ENCODE results near the gene CYP1B1. TPM values are rescaled to one million over a fixed set of nuclear protein-coding genes. Genes with fewer than 3 reads are reported as not detected.

The CYP1B1 gene
- total and polyA plus RNA-seq, 2 donors from 2014 or later = 7.7 to 79.2 TPM

GRCh38 chr2:38039121-38039910 lies 36.6 kb downstream of the CYP1B1 start:
- intact Hi-C loops (cut with DNase I) = no loop called here
- Histone ChIP-seq H3K4me1 (ENCODE audit: control insufficient read depth in 2 of 3, insufficient read depth in 2 of 3, low read depth in 1 of 3, low read length in 3 of 3) (peaks cover 0 to 2% (median 0%) of the 10 kb centered on the region in 3 donors), H3K4me3 (ENCODE audit: low read length in 3 of 3) (no peak overlapping the region), H3K9me3 (ENCODE audit: control insufficient read depth in 2 of 3, insufficient read depth in 1 of 3, low read length in 3 of 3) (no peaks in the 10 kb centered on the region), H3K36me3 (ENCODE audit: control insufficient read depth in 2 of 3, insufficient read depth in 3 of 3, low read length in 3 of 3) (no peaks in the 10 kb centered on the region), H3K27ac (ENCODE audit: low read depth in 2 of 2, low read length in 2 of 2) (no peak overlapping the region), H3K9ac (ENCODE audit: low read length in 3 of 3) (no peak overlapping the region), H3K27me3 (ENCODE audit: control insufficient read depth, insufficient read depth, low read length) (peaks cover 2% of the 10 kb centered on the region)
- TF ChIP-seq CTCF (IDR thresholded peaks at IDR 0.05; ENCODE audit: borderline replicate concordance, extremely low read depth, insufficient read depth) = no peak
- DNase-seq (no peak), FAIRE-seq (no peak)

- Histone ChIP-seq H3K27ac (ENCODE audit: low read depth in 2 of 2, low read length in 2 of 2) (peak overlapping the region in 1 of 2 donors; percentile 32), H3K9me3 (ENCODE audit: control insufficient read depth in 2 of 3, insufficient read depth in 1 of 3, low read length in 3 of 3) (no peaks in the 10 kb centered on the region), H3K4me1 (ENCODE audit: control insufficient read depth in 2 of 3, insufficient read depth in 2 of 3, low read depth in 1 of 3, low read length in 3 of 3) (peaks cover 0 to 2% (median 0%) of the 10 kb centered on the region in 3 donors), H3K36me3 (ENCODE audit: control insufficient read depth in 2 of 3, insufficient read depth in 3 of 3, low read length in 3 of 3) (no peaks in the 10 kb centered on the region), H3K4me3 (ENCODE audit: low read length in 3 of 3) (peak overlapping the region in 2 of 3 donors; percentile 54 to 57), H3K9ac (ENCODE audit: low read length in 3 of 3) (no peak overlapping the region), H3K27me3 (ENCODE audit: control insufficient read depth, insufficient read depth, low read length) (peaks cover 2% of the 10 kb centered on the region)
- FAIRE-seq = no peak
- TF ChIP-seq CTCF (IDR thresholded peaks at IDR 0.05; ENCODE audit: borderline replicate concordance, extremely low read depth, insufficient read depth) = no peak
- no peak for DNase-seq
- intact Hi-C loops (cut with DNase I) = no loop called here
These were observed 37.3 kb downstream of the CYP1B1 start for GRCh38 chr2:38038682-38039081.

GRCh38 chr2:38037757-38038621 lies 38.0 kb downstream of the CYP1B1 start:
- peaks cover 2% of the 10 kb centered on the region for H3K27me3 ChIP-seq (ENCODE audit: control insufficient read depth, insufficient read depth, low read length)
- DNase-seq (peak; percentile 64 to 89 (median 84)), FAIRE-seq (no peak)
- H3K4me1 ChIP-seq (ENCODE audit: control insufficient read depth in 2 of 3, insufficient read depth in 2 of 3, low read depth in 1 of 3, low read length in 3 of 3) = peaks cover 0 to 2% (median 0%) of the 10 kb centered on the region in 3 donors
- no peaks in the 10 kb centered on the region for H3K9me3 ChIP-seq (ENCODE audit: control insufficient read depth in 2 of 3, insufficient read depth in 1 of 3, low read length in 3 of 3)
- H3K4me3 ChIP-seq (ENCODE audit: low read length in 3 of 3) = peak overlapping the region; percentile 54 to 57 (median 54)
- TF ChIP-seq CTCF (IDR thresholded peaks at IDR 0.05; ENCODE audit: borderline replicate concordance, extremely low read depth, insufficient read depth) = no peak
- H3K36me3 ChIP-seq (ENCODE audit: control insufficient read depth in 2 of 3, insufficient read depth in 3 of 3, low read length in 3 of 3) = no peaks in the 10 kb centered on the region
- H3K9ac ChIP-seq (ENCODE audit: low read length in 3 of 3) = peak overlapping the region in 1 of 3 donors; percentile 30
- intact Hi-C loops (cut with DNase I) = no loop called here
- peak overlapping the region; percentile 20 to 51 for H3K27ac ChIP-seq (ENCODE audit: low read depth in 2 of 2, low read length in 2 of 2)

Data from kidney (tissue), 14 donors.